C1 segment of cervical spinal cord (tissue), 14 donors: Measurements from ENCODE around the gene DCDC2.
"Not testable (repeated sequence)": the region's sequence is repeated elsewhere in the genome, so short reads cannot be mapped to it uniquely, and the experiment has no call there.

Experiments used
- DNase-seq, 14 donors: peaks; one replicate each; lab custom pipeline; 2025; lab: John Stamatoyannopoulos, UW

The DCDC2 gene

GRCh38 chr6:24357336-24358218 lies at the start of gene DCDC2:
Gene DCDC2 (minus strand): TSS chr6:24358059. CDS start chr6:24357750, 309 bp downstream.
- no peak for DNase-seq

GRCh38 chr6:24405262-24405661 lies 47.4 kb upstream of the DCDC2 start:
- no peak for DNase-seq

- no peak for DNase-seq
Observed at GRCh38 chr6:24403501-24403824, 45.6 kb upstream of the DCDC2 start.

GRCh38 chr6:24402697-24403500 lies 45.0 kb upstream of the DCDC2 start, which contains the start of gene MRS2:
Gene MRS2 (plus strand): TSS chr6:24402936. CDS start chr6:24403047, 111 bp downstream.
- peak; percentile 35 to 94 (median 82) for DNase-seq

DNA sequence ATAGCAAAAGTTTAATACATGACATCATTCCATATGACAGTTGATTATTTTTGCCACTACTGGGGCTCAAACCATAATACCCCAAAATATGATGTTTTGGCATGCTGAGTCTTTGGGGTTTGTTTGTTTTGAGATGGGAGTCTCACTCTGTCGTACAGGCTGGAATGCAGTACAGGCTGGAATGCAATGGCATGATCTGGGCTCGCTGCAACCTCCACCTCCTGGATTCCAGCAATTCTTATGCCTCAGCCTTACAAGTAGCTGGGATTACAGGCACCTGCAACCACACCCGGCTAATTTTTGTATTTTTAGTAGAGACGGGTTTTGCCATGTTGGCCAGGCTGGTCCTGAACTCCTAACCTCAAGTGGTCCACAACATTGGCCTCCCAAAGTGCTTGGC lies 43.6 kb upstream of the DCDC2 start:
- DNase-seq = no peak

DNA sequence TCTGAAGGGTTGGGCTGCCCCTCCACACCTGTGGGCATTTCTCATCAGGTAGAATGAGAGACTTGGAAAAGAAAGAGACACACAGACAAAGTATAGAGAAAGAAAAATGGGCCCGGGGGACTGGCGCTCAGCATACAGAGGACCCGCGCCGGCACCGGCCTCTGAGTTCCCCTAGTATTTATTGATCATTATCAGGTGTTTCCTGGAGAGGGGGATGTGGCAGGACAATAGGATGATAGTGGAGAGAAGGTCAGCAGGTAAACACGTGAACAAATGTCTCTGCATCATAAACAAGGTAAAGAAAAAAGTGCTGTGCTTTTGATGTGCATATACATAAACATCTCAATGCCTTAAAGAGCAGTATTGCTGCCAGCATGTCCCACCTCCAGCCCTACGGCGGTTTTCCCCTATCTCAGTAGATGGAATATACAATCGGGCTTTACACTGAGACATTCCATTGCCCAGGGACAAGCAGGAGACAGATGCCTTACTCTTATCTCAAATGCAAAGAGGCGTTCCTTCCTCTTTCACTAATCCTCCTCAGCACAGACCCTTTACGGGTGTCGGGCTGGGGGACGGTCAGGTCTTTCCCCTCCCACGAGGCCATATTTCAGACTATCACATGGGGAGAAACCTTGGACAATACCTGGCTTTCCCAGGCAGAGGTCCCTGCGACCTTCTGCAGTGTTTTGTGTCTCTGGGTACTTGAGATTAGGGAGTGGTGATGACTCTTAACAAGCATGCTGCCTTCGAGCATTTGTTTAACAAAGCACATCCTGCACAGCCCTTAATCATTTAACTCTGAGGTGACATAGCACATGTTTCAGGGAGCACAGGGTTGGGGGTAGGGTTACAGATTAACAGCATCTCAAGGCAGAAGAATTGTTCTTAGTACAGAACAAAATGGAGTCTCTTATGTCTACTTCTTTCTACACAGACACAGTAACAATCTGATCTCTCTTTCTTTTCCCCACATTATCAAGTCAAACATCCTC lies 42.5 kb upstream of the DCDC2 start:
- DNase-seq = not testable (repeated sequence)

DNA sequence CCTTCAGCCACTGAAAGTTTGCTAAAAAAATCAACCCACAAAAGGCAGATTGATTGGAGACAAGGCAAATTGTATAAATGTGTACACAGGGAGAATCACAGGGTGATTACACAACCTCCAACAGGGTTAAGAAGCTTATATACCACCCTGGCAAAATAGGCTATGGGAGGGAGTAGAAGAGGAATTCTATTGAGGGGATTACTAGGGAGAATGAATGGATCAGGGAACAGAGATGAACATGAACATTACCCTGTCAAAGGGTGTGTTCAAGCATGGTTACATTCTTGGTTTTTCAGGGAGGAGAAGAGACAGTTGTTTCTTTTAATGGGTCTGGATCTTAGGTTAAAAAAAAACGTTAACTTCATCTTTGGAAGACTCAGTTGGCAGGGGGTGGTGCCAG lies 39.8 kb upstream of the DCDC2 start:
- no peak for DNase-seq

- no peak for DNase-seq
Observed at GRCh38 chr6:24396824-24397223, 39.0 kb upstream of the DCDC2 start.

- DNase-seq = no peak
Observed at GRCh38 chr6:24394780-24395437, 37.0 kb upstream of the DCDC2 start.

GRCh38 chr6:24394061-24394779 lies 36.4 kb upstream of the DCDC2 start:
- DNase-seq = no peak

GRCh38 chr6:24391756-24392405 lies 34.0 kb upstream of the DCDC2 start:
- no peak for DNase-seq

- DNase-seq = no peak
Observed at GRCh38 chr6:24391208-24391607, 33.3 kb upstream of the DCDC2 start.

- no peak for DNase-seq
Observed at GRCh38 chr6:24387818-24388217, 30.0 kb upstream of the DCDC2 start.

DNA sequence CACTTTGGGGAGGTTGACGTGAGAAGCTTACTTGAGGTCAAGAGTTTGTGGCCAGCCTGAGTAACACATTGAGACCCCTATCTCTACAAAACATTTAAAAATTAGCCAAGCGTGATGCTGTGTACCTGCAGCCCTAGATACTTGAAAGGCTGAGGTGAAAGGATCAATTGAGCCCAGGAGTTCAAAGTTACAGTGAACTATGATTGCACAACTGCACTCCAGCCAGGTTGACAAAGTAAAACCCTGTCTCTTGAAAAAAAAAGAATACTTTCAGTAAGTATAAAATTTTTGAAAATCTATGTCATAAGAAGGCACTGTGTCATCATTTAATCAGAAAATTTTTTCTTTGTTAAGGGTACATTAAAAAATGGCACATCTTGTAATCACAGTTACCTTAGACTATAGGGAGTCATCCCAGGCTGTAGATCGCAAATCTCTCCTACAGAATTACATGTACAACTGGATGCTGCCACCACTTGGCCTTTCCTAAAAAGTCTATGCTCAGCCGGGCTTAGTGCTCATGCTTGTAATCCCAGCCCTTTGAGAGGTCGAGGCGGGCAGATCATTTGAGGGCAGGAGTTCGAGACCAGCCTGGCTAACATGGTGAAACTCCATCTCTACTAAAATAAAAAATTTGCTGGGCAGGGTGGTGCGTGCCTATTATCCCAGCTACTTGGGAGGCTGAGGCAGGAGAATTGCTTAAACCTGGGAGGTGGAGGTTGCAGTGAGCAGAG lies 27.8 kb upstream of the DCDC2 start:
- DNase-seq = no peak

DNA sequence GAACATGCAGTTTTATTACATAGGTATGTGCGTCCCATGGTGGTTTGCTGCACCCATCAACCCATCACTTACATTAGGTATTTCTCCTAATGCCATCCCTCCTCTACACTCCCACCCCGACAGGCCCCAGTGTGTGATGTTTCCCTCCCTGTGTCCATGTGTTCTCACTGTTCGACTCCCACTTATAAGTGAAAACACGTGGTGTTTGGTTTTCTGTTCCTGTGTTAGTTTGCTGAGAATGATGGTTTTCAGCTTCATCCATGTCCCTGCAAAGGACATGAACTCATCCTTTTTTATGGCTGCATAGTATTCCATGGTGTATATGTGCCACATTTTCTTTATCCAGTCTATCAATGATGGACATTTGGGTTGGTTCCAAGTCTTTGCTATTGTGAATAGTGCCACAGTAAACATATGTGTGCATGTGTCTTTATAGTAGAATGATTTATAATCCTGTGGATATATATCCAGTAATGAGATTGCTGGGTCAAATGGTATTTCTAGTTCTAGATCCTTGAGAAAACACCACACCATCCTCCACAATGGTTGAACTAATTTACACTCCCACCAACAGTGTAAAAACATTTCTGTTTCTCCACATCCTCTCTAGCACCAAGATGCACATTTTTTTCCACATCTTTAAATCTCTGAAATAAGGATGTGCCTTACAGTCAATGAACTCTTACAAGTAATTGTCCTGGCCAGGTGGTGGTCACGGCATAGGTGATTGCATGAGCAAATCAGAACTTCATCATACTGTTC lies 26.7 kb upstream of the DCDC2 start:
- not testable (repeated sequence) for DNase-seq

GRCh38 chr6:24382891-24383494 lies 25.1 kb upstream of the DCDC2 start:
- DNase-seq = not testable (repeated sequence)

GRCh38 chr6:24382220-24382540 lies 24.3 kb upstream of the DCDC2 start:
- no peak for DNase-seq
